Putamen (tissue), 1 donor: ENCODE results near the gene INPP5A.
"Not testable (repeated sequence)": the region's sequence is repeated elsewhere in the genome, so short reads cannot be mapped to it uniquely, and the experiment has no call there.

Source experiments
- DNase-seq: peaks from one replicate; pipeline ENCODE4 v3.0.0-alpha.2; 2016; ENCODE audit warnings: low spot score

Gene INPP5A

DNA sequence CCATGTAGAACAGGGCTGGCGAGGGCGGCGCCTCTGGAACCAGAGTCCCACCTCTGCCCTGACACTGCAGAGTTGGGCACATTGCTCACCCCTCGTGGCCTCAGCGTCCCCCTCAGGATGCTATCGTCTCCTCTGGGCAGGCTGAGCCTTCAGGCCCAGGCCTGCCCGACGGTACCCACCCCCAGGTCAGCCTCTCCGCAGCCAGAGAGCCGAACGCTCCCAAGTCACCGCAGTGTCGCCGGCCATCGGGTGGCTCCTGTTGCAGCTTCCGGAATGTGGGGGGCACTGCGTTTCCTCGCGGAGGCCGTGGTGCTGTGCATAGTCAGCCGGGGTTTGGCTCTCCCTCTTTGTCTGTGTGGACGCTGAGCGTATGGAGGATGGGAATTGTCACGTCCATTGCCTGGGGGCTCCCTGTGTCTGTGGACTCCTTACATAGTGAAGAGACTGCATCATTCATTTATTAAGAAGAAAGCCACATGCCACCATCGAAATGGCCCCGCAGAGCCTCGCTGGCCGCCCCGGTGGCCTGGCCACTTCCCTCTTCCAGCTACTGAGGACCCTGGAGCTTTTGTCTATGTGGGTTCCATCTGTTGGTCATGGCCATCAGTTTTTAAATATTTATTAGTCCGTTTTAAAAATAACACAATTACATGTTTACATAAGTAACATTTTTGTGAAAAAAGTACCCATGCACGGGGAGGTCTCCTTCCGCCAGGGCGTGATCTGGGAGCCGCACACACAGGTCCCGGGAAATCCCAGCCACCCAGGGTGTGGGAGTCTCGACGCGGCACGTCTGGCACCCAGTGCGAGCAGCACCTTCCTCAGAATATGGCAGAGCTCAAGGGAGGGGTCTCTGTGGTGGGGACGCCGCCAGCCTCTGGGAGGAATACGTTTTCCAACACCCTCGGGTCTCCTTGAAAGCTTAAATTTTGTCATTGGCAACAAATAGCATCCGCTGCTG is 232.8 kb downstream of the INPP5A start:
- no peak for DNase-seq

DNA sequence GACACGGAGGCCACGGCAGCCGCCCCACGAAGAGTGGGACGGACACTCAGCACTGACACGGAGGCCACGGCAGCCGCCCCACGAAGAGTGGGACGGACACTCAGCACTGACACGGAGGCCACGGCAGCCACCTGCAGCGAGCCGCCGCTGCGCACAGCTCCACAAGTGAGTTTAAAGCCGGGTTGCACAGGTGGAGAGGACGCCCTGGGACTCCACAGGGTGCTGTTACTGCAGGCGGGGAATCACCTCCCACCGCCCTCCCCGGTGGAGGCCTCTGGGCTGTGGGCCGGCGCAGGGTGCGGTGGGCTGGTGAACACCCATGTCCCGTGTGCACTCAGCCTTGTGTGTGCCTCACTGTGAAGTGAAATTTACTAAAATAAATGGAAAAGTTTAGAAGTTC is 235.2 kb downstream of the INPP5A start:
- DNase-seq = not testable (repeated sequence)

DNA sequence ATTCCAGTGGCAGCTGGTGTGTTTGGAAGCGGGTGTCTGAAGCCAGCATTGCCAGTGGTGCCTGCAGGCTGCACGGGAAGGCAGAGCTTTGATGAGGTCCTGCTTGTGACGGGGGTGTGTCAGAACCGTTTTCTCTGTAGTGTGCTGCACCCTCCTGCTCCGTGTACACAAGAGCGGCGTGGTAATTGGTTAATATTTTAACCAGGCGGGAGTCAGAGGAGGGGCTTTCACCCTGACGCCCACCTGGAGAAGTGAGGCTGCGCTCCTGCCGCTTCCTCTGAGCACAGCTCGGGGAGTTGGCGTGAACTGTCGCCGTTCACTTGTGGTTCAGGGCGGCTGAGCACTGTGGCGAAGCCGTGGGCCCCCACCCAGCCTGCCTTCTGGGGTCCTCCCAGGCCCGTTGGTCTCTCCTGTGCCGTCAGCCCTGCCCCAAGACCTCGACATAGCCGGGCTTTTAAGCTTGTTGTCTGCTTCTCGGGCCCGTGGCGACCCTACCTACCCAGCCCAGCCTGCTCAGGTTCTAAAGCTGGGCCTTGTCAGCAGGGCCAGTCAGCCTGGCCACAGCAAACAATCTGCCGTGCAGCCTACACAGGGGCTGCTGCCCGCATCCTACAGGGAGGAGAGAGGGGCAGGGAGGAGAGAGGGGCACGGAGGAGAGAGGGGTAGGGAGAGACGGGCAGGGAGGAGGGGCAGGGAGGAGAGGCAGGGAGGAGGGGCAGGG is 236.8 kb downstream of the INPP5A start:
- DNase-seq = no peak

DNA sequence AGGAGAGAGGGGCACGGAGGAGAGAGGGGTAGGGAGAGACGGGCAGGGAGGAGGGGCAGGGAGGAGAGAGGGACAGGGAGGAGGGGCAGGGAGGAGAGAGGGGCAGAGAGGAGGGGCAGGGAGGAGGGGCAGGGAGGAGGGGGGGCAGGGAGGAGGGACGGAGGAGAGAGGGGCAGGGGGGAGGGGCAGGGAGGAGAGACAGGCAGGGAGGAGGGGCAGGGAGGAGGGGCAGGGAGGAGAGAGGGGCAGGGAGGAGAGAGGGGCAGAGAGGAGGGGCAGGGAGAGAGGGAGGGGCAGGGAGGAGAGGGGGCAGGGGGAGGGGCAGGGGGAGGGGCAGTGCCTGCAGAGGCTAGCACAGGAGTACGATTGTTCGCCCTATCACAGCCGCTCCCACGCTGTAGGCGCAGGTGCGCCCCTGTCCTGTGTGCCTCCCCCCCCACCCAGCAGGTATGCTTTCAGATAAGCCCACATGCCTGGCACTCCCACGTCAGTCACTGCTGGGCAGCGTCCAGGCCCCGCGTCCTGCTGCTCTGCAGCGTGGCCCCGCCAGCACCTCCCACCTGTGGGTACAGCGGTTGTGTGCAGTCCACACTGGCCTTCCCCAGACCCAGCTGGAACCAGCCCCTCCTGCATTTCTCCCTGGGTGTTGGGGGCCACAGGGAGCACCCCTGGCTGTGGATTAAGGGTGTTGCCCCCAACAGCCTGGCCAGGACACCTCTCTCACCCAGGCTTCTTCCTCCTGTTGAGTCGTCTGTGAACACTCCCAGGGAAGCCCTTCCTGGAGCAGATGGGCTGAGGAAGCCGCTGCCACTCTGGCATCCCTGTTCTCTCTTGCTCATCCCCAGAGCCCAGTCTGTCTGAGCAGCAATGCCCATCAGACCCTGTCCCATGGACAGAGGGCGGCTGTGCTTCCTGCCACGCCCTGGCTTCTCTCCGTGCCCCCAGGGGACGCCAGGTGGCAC is 237.6 kb downstream of the INPP5A start:
- DNase-seq = peak; percentile 99

DNA sequence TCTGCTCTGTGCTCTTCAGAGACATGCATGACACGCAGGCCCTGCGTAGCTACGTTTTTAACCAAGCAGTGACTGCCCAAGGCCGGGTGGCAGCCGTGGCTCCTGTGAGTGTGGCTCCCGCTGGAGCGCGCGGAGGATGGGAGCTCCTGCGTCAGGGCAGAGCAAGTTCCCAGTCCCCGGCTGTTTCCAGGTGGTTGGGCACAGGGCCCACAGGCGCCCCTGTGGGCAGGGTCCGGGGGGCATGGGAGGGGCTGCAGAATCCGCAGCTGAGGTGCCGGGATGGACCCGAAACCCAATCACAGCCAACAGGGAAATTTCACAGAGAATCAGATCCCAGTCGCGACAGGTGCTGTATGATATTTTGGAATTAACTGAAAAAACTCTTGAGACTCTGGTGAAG is 238.6 kb downstream of the INPP5A start:
- DNase-seq = no peak

DNA sequence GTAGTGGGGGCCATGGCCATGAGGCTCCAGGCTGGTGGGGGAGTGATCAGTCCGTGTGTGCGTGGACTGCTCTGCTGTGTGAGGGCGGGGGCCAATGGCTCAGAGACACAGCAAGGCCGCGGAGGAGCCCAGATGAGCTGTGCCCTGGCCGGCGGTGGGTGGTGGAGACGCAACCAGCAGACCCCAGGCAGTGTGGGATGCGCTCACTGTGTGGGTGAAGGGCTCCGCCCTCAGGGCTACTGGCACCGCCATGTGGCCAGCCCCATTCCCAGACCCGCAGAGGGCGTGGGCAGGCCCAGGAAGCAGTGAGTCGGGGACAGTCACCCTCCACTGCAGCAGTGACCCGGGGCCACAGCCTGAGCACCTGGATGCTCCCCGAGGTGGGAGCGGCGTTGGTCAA is 239.2 kb downstream of the INPP5A start:
- DNase-seq = no peak

DNA sequence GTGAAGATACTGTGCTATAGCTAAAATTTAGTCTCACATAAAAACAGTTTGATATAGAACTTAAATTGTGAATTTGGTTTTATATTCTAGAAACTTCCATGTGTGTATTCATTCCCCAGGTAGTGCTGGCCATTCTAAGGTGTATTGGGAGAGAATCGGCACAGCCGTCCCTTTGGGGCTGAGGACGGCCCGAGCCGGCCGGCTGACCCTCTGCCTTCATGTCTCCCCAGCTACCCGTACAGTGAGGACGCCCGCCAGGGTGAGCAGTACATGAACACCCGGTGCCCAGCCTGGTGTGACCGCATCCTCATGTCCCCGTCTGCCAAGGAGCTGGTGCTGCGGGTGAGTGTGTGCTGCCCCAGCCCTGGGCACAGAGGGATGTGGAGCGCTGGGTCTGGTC is 239.9 kb downstream of the INPP5A start:
- DNase-seq = no peak

DNA sequence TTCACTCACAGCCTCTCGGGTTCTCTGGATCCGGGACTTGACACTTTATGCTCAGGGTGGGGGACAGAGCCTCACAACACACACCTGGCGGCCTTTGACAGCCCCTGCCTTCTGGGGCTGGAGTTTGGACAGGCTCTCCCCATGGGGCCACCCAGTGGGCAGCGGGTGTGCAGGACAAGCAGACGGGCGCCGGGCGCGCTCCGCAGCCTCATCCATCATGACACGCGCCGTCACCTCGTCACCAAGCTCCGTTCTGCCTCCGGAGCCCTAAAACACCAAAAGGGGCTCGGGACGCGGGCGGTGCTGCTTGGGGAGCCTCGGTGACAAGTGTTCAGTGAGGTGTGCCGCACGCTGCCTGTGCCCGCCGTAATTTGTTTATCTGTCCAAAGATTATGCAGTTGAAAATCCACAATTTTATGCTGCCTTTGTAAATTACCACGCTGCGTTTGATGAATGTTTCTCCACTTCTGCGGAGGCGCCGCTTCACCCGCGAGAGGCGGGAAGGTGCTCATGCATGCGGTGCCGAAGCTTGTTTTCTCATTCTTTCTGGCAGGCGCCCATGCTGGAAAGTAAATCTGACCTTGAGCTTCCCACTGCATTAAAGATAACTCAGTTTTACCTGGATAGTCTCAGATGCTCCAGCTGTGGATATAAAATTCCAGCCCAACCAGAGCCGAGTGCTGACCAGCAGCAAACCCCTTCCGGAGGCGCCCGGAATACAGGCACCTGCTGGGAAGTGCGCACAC is 242.1 kb downstream of the INPP5A start:
- no peak for DNase-seq

DNA sequence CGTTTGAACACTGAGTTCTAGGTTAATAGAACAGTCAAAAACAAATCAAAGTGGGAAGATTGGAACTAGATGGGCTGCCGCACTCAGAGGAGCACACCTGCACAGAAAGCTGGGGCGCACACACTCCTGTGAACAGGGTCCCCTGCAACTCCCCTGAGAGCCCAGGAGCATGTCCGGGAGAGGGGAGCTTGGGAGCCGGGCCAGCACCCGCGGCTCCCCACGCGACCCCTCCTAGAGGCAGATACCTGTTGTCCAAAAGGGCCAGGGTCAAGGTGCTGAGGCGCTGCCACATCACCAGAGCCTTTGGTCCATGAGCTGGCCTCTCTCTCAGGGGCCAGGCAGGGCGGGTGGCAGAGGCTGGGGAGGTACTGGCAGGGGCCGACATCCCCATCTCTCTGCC is 242.8 kb downstream of the INPP5A start:
- no peak for DNase-seq

DNA sequence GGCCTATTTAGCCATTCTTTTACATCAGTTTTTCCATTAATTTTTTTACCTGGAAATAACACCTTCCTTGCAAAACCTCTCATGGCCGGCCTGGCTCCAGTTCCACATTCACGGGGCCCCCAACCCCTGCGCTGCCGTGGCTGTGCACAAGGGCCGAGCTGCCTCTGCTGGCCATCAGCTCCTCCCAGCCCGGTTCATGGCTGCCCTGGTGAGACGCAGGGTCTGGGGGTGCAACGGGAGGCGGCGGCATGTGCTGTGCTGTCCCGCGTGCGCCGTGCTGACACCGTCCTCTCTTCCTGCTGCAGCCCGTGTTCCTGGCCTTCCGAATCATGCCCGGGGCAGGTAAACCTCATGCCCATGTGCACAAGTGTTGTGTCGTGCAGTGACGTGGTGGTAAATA is 244.0 kb downstream of the INPP5A start:
- no peak for DNase-seq

DNA sequence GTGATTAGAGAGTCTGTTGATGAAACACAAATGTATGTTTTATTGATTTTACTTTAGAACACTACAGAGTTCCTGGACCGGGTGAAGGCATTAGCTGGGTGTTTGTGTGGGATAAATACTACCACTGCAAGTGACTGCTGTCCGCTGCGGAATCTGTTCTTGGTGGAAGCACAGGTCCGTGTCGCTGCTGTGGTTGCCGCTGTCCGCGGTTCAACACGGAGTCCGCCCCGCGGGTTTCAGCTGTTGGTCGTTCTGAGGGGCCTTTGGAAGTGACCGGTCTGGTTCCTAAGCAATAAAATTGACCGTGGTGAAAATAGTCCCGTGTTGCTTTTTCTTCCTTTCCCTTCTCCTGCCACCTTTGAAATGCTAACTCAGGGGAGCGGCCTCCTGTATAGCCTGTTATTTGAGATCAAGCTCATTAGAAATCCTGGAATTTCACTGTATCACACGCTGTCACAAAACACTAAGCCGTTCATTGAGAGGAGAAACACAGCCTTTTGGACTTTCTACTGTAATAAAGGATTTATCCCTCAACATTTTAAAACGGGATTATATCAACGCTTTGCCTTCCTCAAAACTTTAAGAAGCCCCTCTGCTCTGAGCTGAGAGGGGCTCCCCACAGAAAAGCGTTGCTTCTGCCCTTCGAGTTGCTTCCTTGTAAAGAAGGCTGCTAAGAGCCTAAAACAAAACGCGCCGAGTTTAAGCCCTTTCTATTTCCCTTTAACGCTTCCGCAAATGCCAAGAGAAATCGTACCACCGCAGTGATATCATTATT is 245.8 kb downstream of the INPP5A start:
- no peak for DNase-seq

DNA sequence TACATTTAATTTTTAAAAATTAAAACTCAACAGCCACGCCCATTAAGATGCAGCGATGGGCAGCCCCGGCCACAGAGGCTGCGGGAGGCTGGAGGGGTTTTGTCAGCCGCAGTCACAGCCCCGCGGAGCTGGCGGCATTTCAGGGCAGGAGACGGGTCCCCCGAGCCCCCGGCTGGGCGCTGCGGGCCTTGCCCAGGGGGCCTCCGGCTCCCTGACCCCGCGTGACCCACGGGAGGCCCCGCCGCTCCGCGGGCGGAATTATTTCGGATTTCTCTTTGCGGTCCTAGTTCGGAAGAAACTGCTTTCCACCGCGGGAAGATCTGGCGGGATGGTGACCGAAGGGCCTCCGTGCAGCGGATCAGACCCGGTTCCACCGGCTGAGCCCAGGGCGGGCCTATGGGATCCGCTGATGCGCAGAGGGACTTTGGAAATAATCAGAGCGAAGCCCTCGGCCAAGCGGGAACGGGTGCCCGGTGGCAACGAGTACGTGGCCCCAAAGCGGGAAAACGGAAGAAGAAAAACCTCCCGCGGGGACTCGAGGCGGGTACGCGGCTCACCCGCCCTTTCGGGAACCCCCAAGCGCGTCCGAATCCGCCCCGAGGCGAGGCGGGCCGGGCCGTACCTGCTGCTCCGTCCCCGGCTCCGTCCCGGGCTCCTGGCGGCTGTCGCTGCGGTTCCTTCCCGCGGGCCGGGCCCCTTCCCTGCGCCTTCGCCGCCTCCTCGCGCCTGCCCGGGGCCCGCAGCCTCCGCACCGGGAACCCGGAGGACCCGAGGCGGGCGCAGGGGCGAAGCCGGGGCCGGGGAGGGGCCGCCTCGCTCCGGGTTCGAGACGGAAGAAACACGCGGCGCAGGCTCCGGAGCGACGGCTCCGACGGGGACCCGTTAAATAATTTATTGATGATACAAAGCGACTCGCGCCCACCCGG is 246.6 kb downstream of the INPP5A start:
- DNase-seq = no peak

DNA sequence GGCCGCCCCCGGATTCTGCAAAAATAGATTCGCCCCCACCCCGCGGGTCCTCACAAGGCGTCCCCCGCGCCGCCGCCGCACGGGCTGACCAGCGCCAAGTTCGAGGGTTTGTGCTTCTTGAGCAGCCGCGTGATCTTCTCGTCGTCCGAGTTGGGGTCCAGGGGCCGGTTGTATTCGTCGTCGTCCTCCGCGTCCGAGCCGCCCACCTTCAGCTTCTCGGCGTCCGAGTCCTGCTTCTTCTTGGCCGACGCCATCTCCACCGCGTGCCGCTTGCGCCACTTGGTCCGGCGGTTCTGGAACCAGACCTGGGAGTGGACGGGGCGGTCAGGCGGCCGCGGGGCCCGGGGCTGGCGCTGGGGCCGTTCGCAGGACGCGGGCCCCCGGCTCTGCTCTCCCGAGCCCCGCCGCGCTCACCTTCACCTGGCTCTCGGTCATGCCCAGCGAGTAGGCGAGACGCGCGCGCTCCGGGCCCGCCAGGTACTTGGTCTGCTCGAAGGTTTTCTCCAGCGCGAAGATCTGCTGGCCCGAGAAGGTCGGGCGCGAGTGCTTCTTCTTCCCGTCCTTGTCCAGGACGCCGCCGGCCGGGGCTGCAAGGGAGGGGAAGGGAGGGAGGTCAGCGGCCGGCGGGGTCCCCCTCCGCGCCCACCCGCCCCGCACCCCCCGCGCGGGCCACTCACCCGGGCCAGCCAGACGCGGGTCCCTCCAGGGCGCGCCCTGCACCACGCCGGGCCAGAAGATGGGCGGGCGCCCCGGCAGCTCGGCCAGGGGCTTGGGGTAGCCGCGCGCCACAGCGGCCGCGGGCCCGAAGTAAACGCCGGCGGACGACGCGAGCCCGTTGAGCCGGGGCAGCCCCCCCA is 247.5 kb downstream of the INPP5A start:
- no peak for DNase-seq

DNA sequence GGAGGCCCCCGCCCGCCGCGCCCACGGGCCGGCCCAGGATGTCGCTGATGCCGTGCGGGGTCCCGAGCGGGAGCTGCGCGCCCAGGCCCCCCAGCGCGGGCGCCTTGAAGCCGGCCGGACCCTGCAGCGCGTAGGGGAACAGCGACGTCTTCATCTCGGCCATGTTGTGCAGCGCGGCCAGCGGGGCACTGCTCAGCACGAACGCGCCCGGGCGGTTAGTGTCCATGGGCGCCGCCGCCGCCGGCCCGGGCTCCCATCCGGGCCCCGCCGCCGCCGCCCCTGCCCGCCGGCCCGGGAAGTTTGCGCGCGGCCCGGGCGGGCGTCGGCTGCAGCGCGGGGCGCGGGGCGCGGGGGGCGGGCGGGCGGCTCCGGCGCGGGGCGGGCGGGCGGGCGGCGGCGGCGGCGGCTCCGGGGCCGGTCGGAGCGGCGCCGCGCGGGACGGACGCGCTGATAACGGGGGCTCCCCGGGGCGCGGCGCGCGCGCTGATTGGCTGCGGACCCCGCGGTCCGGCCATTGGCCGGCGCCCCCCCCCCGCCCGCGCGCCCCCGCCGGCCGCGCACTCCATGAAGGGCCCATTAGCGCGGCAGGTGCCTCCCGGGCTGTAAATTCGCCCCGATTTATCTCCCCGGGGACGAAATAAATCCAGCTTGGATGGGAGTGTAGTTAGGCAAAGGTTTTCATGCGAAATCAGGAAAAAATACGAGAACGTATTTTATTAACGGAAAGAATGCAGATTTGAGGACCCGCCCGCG is 248.3 kb downstream of the INPP5A start, which contains the start of gene NKX6-2:
Gene NKX6-2, minus strand, starts transcription at position 425 of the 753 bp plus-strand sequence. Its CDS starts 199 bp downstream, at position 226.
- peak; percentile 64 for DNase-seq

DNA sequence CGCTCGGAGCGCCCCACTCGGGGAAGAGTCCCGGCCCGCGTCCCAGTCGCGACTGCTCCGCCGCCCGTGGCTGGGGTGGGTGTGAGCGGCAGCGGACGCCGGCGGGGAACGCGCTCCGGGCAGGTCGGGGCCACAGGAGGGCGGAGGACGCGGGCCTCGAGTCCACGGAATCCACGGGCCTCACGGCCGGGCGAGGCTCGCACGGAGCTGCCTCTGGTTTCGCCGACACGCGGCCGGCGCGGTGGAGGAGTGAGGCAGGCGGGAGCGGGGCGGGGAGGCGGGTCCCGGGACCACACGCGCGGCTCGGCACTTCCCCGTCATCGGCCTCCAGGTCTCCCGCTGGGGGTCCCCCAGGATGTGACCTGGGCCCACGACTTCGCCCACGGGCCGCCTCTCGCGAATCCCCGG is 248.9 kb downstream of the INPP5A start:
- no peak for DNase-seq

DNA sequence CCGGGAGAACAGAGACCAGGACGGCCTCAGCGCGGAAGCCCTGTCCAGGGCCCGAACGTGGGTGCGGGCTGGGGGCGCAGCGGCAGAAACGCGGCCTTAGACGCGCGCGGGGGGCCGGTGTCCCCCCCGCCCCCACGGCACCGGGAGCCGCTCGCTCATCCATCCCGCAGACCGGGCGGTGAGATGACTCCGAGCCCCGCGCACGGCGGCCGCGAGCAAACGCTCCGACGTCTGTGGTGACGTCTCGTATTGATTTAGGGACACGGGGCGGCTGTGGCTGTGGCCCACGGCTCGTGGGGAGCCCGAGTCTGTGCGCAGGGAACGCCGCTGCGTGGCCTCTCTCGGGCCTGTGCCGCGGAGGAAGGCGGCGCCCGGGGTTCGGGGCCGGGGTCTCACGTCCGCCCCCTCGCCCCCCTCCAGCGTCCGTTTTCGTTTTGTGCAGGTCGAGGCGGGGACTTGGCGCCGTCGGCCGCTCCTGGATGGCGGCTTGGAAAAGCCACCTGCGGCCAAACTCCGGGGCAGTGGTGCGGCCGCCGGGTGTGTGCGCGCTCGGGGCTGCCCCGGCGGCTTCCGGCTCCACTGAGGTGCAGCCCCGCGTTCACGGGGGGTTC is 249.4 kb downstream of the INPP5A start:
- DNase-seq = no peak
